Measurements from ENCODE around the gene COQ4.

COQ4 gene

DNA sequence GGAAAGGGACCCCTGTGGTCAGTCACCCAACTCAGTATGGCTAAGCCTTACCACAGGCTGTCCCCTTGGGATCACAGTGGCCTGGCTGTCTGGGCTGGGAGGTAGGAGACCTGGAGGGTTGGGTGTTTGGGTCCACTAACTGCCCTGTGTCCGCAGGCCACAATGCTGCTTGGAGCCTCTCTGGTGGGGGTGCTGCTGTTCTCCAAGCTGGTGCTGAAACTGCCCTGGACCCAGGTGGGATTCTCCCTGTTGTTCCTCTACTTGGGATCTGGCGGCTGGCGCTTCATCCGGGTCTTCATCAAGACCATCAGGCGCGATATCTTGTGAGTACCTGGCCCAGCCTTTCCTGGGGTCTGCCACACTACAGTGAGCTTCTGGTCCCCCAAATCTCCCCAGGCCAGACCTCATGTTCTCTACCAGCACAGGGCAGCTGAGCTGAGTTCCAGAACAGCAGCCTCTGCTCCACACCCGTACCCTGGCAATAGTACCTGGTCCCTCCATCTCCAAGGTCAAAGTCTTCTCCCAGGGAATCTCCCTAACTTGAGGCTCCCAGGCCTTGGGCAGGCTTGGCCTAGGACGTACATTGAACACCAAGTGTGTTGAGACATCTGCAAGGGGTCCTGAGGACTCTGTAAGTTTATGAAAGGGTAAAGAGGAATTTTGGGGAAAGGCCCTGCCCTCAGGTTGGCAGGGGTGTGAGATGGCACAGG is 20.5 kb downstream of the COQ4 start:
- no peak for DNase-seq

GRCh38 chr9:128343855-128344254 is 21.2 kb downstream of the COQ4 start:
- DNase-seq = no peak

GRCh38 chr9:128344931-128345605 is 22.4 kb downstream of the COQ4 start:
- DNase-seq = no peak

DNA sequence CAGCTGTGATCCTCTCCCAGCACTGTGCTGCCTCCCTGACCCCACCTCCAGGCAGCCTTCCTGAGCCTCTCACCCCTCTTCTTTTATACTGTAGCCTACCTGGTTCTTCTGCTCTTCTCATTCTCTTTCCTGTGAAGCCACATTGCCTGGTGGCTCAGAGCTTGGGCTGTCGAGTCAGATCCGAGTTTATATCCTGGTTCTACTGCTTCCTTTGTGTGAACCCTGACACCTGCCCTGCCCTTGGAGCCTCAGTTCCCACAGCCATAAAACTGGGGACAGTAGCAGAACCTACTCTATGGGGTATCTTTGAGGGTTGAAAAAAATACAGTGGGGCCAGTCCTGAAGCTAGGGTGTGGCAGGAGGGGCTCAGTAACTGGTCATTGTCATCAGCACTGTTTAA is 26.5 kb downstream of the COQ4 start:
- no peak for DNase-seq

- no peak for DNase-seq
Measured at GRCh38 chr9:128349772-128350171, 27.1 kb downstream of the COQ4 start.

GRCh38 chr9:128355451-128355850 is 32.8 kb downstream of the COQ4 start:
- no peak for DNase-seq

- no peak for DNase-seq
Measured at GRCh38 chr9:128358090-128358489, 35.5 kb downstream of the COQ4 start.

GRCh38 chr9:128358861-128359260 is 36.2 kb downstream of the COQ4 start:
- DNase-seq = no peak

- no peak for DNase-seq
Measured at GRCh38 chr9:128360826-128361225, 38.2 kb downstream of the COQ4 start.

- no peak for DNase-seq
Measured at GRCh38 chr9:128361296-128361985, 38.8 kb downstream of the COQ4 start.

GRCh38 chr9:128361986-128362646 is 39.5 kb downstream of the COQ4 start:
- DNase-seq = peak; percentile 65

- no peak for DNase-seq
Measured at GRCh38 chr9:128362774-128363173, 40.1 kb downstream of the COQ4 start.

GRCh38 chr9:128365525-128365924 is 42.9 kb downstream of the COQ4 start:
- DNase-seq = no peak

GRCh38 chr9:128369024-128369706 is 46.5 kb downstream of the COQ4 start:
- DNase-seq = no peak

GRCh38 chr9:128370367-128370751 is 47.7 kb downstream of the COQ4 start:
- DNase-seq = no peak

DNA sequence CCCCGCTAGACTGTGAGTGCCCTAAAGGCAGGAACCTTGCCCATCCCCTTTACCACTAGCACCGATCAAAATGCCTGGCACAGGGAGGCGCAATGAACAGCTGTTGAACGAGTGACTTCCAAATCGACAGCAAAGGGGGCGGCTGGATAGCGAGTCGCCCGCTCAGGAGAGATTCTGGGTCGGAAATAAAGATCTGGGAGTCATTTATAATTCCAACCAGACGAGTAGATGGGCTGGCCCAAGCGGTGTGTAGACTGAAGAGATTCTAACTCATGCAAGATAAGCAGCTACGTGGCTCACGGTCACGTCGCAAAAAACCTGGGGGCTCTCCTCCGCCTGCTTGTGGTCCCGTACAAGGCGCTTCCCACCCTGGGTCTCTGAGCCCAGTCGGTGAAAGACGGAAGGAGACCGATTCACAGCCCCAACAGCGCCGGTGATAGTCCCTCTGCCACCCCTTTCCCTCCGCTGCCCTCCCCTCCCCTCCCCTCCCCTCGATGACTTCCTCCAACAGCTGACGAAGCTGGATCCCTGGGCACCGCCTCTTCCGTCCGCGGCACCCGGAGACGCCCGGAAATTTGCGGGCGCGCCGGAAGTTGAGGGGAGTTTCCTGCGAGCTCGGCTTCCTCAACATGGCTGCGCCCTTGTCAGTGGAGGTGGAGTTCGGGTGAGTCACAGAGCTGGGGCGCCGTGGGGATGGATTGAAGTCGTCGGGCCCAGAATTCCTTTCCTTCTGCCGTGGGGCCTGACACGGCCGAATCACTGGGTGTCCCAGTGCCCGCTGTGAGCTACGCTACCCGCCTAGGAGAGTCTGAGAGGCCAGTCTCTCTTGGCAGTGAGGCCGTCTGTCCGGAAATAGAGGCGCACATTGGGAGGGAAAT is 48.4 kb downstream of the COQ4 start, which contains the start of gene URM1:
TSS of gene URM1 (plus strand) at position 623 of the 878 bp plus-strand sequence. CDS start at position 630, 7 bp downstream.
- peak; percentile 93 for DNase-seq

GRCh38 chr9:128371630-128372117 is 49.0 kb downstream of the COQ4 start:
- no peak for DNase-seq

DNA sequence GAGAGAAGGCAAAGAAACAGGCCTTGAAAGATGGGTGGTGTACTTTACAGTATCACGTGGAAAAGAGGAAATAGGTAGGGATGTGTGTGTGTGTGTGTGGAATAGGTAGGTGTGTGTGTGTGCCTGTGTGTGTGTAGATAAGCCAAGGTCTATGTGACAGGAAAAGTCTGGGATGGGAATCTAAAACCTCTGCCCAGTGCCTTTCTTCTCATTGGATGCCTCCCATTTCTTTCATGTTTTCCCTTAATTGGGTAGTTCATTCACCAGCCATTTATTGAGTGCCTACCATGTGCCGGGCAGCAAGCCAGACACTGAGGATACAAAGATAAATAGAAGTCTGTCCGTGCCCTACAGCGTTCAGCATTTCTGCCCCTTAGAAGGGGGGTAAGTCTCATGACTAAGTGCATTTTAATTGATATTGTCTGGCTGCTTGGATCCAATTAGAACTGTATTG is 49.6 kb downstream of the COQ4 start:
- no peak for DNase-seq

DNA sequence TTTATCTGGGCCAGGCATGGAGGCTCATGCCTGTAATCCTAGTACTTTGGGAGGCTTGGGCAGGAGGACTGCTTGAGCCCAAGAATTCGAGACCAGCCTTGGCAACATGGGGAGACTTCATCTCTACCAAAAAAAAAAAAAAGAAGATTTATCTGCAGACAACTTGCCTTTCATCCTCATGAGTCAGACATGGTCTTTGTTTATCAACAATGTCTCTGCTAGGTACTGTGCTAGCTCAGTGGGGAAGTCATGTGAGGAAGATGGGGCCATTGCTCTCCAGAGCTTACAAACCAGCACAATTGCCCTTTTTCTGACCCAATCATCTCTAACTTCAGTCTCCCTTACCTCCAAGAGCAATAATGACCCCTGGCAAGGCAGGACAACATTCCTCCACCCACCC is 50.1 kb downstream of the COQ4 start:
- no peak for DNase-seq

DNA sequence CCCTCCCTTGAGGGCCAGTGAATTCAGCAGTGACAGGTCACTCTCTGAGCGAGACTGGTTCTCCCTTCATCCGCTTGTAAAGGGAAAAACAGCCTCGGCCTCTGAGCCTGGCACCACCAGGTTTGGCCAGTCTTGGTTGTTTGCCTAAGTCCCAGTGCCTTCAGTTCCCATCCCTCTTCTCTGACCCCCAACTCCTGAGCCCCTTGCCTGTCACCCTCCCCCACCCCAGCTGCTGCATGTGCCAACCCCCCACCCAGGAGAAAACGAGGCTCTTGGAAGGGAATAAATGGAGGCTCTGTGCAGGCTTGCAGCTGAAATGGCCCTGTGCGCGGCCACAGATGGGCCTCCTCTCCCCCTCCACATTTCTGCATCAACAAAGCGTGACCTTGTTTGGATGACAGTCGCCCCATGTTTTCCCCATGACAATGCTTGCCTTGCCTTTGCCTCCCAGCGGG is 51.6 kb downstream of the COQ4 start:
- no peak for DNase-seq

- no peak for DNase-seq
Measured at GRCh38 chr9:128375865-128376264, 53.2 kb downstream of the COQ4 start.
